Left ventricle myocardium inferior (tissue), 1 donor: ENCODE measurements around the gene HTR3A. TPM values are rescaled to one million over a fixed set of nuclear protein-coding genes. Genes with fewer than 3 reads are reported as not detected.

ENCODE experiments used
- DNase-seq: peaks from one replicate; pipeline ENCODE4 v3.0.0-alpha.2; 2020
- H3K27ac ChIP-seq: fragments of 200-600 bp; replicated peaks from 2 replicates; pipeline ENCODE4 v1.8.0; 2021
- H3K27me3 ChIP-seq: fragments of 200-600 bp; 2 replicates; pipeline ENCODE4 v1.8.0; 2021; ENCODE audit warnings: low read depth
- H3K36me3 ChIP-seq: fragments of 200-600 bp; 2 replicates; pipeline ENCODE4 v1.8.0; 2021
- H3K4me1 ChIP-seq: fragments of 200-600 bp; 2 replicates; pipeline ENCODE4 v1.8.0; 2021
- H3K4me3 ChIP-seq: fragments of 200-600 bp; 2 replicates; pipeline ENCODE4 v1.8.0; 2021; ENCODE audit warnings: mild to moderate bottlenecking, moderate library complexity
- H3K9me3 ChIP-seq: fragments of 200-600 bp; replicated peaks from 2 replicates; pipeline ENCODE4 v1.8.0; 2021
- intact Hi-C: fragments of 100-400 bp; cut with micrococcal nuclease; formaldehyde crosslinking; loops from one replicate; pipeline ENCODE4 v1.11.0; 2022
- total RNA-seq: library from RNA; stranded (reverse); fragmentation: NEBNext Ultra II Directional; extraction: Animal tissue kit (Norgen Biotek cat#: 25700); gene quantifications from one replicate; pipeline ENCODE4 v1.2.1, GENCODE V29; 2021
- TF ChIP-seq, protein P1 (sequence below): fragments of 200-600 bp; IDR thresholded peaks from 2 replicates; pipeline ENCODE4 v1.8.0; 2021; ENCODE audit warnings: antibody characterized with exemption, mild to moderate bottlenecking, borderline replicate concordance
- donor health status: DM: no; HTN: yes; CAD: no; lungs with severe emphysema.

The HTR3A gene
- total RNA-seq, 1 donor from 2014 or later = not detected

DNA sequence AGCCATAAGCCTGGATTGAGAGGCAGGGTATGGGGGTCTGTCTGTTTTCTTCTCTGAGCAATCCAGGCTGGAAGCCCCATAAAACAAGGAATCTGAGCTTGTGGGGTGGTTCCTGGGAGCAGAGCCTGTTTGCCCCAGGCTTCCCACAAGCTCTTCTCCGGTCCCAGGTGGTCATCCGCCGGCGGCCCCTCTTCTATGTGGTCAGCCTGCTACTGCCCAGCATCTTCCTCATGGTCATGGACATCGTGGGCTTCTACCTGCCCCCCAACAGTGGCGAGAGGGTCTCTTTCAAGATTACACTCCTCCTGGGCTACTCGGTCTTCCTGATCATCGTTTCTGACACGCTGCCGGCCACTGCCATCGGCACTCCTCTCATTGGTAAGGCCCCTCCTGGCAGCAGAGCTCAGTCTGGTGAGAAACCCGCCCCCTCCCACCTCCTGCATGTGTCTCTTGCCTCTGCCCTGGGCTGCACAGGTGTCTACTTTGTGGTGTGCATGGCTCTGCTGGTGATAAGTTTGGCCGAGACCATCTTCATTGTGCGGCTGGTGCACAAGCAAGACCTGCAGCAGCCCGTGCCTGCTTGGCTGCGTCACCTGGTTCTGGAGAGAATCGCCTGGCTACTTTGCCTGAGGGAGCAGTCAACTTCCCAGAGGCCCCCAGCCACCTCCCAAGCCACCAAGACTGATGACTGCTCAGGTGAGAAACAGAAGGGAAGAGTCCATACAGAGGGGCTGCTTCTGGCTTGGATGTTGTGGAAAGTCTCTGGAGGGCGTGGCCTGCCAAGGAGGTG is 11.6 kb downstream of the HTR3A start:
- no peak for DNase-seq
- intact Hi-C loops = no loop called here

DNA sequence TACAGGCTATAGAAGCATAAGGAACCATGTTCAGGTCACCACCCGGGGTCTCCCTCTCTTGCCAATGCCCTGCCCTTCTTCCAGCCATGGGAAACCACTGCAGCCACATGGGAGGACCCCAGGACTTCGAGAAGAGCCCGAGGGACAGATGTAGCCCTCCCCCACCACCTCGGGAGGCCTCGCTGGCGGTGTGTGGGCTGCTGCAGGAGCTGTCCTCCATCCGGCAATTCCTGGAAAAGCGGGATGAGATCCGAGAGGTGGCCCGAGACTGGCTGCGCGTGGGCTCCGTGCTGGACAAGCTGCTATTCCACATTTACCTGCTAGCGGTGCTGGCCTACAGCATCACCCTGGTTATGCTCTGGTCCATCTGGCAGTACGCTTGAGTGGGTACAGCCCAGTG is 14.5 kb downstream of the HTR3A start:
- no peak overlapping the region for H3K4me3 ChIP-seq
- TF ChIP-seq, protein P1, sequence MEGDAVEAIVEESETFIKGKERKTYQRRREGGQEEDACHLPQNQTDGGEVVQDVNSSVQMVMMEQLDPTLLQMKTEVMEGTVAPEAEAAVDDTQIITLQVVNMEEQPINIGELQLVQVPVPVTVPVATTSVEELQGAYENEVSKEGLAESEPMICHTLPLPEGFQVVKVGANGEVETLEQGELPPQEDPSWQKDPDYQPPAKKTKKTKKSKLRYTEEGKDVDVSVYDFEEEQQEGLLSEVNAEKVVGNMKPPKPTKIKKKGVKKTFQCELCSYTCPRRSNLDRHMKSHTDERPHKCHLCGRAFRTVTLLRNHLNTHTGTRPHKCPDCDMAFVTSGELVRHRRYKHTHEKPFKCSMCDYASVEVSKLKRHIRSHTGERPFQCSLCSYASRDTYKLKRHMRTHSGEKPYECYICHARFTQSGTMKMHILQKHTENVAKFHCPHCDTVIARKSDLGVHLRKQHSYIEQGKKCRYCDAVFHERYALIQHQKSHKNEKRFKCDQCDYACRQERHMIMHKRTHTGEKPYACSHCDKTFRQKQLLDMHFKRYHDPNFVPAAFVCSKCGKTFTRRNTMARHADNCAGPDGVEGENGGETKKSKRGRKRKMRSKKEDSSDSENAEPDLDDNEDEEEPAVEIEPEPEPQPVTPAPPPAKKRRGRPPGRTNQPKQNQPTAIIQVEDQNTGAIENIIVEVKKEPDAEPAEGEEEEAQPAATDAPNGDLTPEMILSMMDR = no peak
- peaks cover 91% of the 10 kb centered on the region for H3K27me3 ChIP-seq
- H3K27ac ChIP-seq = no peak overlapping the region
- no peaks in the 10 kb centered on the region for H3K9me3 ChIP-seq
- intact Hi-C loops = no loop called here
- no peaks in the 10 kb centered on the region for H3K4me1 ChIP-seq
- DNase-seq = no peak
- no peaks in the 10 kb centered on the region for H3K36me3 ChIP-seq

More for the DNA sequence above, 11.6 kb downstream of the HTR3A start:
- no peaks in the 10 kb centered on the region for H3K9me3 ChIP-seq
- no peak overlapping the region for H3K4me3 ChIP-seq
- peaks cover 92% of the 10 kb centered on the region for H3K27me3 ChIP-seq
- H3K27ac ChIP-seq = no peak overlapping the region
- TF ChIP-seq, protein P1 = no peak
- H3K36me3 ChIP-seq = no peaks in the 10 kb centered on the region
- H3K4me1 ChIP-seq = no peaks in the 10 kb centered on the region

DNA sequence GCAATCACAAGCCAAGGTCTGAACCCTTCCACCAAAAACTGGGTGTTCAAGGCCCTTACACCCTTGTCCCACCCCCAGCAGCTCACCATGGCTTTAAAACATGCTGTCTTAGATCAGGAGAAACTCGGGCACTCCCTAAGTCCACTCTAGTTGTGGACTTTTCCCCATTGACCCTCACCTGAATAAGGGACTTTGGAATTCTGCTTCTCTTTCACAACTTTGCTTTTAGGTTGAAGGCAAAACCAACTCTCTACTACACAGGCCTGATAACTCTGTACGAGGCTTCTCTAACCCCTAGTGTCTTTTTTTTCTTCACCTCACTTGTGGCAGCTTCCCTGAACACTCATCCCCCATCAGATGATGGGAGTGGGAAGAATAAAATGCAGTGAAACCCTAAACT is 15.0 kb downstream of the HTR3A start:
- intact Hi-C loops = no loop called here
- Histone ChIP-seq H3K9me3 (no peaks in the 10 kb centered on the region), H3K4me3 (no peak overlapping the region), H3K27ac (no peak overlapping the region), H3K4me1 (no peaks in the 10 kb centered on the region), H3K36me3 (no peaks in the 10 kb centered on the region), H3K27me3 (peaks cover 90% of the 10 kb centered on the region)
- no peak for DNase-seq
- TF ChIP-seq, protein P1 = no peak

DNA sequence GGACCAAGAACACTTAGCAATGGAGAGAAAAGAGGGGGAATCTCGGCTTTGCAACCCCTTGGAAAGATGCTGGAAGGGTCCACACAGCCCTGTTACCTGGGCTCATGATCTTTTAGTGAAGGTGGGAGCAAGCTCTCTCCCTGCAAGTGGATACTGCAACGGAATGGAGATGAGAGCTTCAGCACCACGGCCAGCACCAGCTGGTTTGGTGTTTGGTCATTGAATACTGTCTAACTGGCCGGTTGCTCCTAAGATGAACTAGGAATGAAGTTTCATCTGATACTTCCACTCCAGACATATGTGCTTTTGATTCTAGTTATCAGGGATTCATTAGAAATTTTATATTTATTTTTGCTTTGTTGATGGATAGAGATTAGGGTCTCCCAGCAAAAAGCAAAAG is 16.3 kb downstream of the HTR3A start:
- Histone ChIP-seq H3K27me3 (peaks cover 81% of the 10 kb centered on the region), H3K4me3 (no peak overlapping the region), H3K36me3 (no peaks in the 10 kb centered on the region), H3K27ac (no peak overlapping the region), H3K9me3 (no peaks in the 10 kb centered on the region), H3K4me1 (no peaks in the 10 kb centered on the region)
- intact Hi-C loops = no loop called here
- TF ChIP-seq, protein P1 = no peak
- peak; percentile 27 for DNase-seq

DNA sequence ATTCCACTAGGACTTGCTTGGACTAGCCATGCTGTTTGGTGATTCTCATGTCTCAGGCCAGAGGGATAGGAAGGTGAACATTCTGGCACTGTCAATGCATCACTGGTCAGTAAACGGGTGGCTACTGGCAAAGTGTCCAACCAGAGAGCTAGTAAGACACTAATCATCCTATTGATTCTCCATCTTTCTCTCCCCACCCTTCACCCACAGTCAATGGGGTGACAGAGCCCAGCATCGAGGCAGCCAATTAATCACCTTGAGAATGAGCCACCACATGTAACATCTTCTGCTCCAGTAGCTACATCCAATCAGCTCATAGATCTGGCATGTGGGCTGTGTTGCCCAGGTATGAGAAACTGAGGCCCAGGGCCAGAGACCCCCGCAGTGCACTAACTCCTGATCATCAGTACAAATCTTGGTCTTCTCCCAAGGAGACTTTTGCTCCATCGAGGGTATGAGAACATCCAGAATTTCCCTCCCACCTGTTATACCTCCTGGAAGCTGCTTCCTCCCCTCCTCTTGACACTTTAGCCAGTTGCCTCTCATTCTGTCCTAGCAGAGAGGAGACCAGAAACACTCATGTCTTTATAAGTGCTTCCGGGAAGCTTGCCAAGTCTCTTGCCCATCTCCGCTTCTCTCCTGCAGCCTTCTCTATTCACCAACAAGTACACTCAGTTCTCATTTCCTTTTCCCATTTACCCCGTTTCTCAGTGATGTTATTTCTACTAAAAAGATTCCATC is 17.0 kb downstream of the HTR3A start:
- intact Hi-C loops = no loop called here
- H3K36me3 ChIP-seq = no peaks in the 10 kb centered on the region
- DNase-seq = no peak
- H3K4me3 ChIP-seq = no peak overlapping the region
- peaks cover 80% of the 10 kb centered on the region for H3K27me3 ChIP-seq
- H3K4me1 ChIP-seq = no peaks in the 10 kb centered on the region
- H3K27ac ChIP-seq = no peak overlapping the region
- TF ChIP-seq, protein P1 = no peak
- H3K9me3 ChIP-seq = no peaks in the 10 kb centered on the region
